Tibial nerve (tissue), 3 donors: ENCODE measurements around the gene LRP6.

Experiments
- CTCF ChIP-seq, 5 experiments: fragments of 200-600 bp in 3 of 5; fragments of 450-650 bp in 2 of 5; sonication (generic) in 3 of 5; IDR thresholded peaks; one replicate each; pipeline ENCODE4 v1.5.1; 2016 to 2019; ENCODE audit warnings: antibody characterized with exemption in 5 of 5, mild to moderate bottlenecking in 3 of 5, moderate library complexity in 2 of 5
- POLR2A ChIP-seq, 2 donors: fragments of 450-650 bp; IDR thresholded peaks; one replicate each; pipeline ENCODE4 v1.6.1; 2017; ENCODE audit warnings: antibody characterized with exemption in 2 of 2, mild to moderate bottlenecking in 2 of 2, moderate library complexity in 2 of 2

- TF ChIP-seq POLR2A (IDR thresholded peaks at IDR 0.05) (no peak), CTCF (IDR thresholded peaks at IDR 0.05) (no peak)
These were observed 90.4 kb downstream of the LRP6 start for GRCh38 chr12:12176402-12176801.
